Panc1 (cell line): ENCODE results near the gene CRIP1. TPM values are rescaled to one million over a fixed set of nuclear protein-coding genes. Genes with fewer than 3 reads are reported as not detected.

Source experiments
- ATAC-seq: fragments of 200-7000 bp; cut with Tn5 transposase; 2 replicates; pipeline ENCODE4 v1.9.1; 2020; ENCODE audit warnings: mild to moderate bottlenecking, moderate library complexity
- BruUV-seq: library from RNA; stranded (reverse); fragments of 400-500 nt; replicated peaks from 2 replicates; lab custom pipeline; 2021; lab: Mats Ljungman, UMichigan
- CTCF ChIA-PET: fragments of 300-600 bp; sonication (Branson Sonifier 250); formaldehyde crosslinking; loops from one replicate; lab custom pipeline; 2022; ENCODE audit warnings: antibody characterized with exemption; lab: Charles Lee
- POLR2A ChIA-PET: fragments of 300-600 bp; sonication (Branson Sonifier 250); formaldehyde crosslinking; loops from one replicate; lab custom pipeline; 2022; ENCODE audit warnings: antibody characterized with exemption; lab: Charles Lee
- DNase-seq: peaks from one replicate; pipeline ENCODE4 v3.0.0-alpha.2; 2010; ENCODE audit warnings: low read depth, low spot score
- H3K27ac ChIP-seq: 2 replicates; pipeline ENCODE4 v1.5.1; 2011; ENCODE audit warnings: mild to moderate bottlenecking, low read length, inconsistent platforms
- H3K27me3 ChIP-seq: fragments of 200-500 bp; sonication (Bioruptor generic); 2 replicates; pipeline ENCODE4 v1.6.0; 2014; ENCODE audit warnings: low read length, inconsistent platforms; ENCODE audit not compliant: control insufficient read depth, insufficient read depth
- H3K36me3 ChIP-seq: fragments of 200-500 bp; sonication (Bioruptor generic); 2 replicates; pipeline ENCODE4 v1.5.1; 2014; ENCODE audit warnings: inconsistent platforms, mild to moderate bottlenecking, low read length, moderate library complexity; ENCODE audit not compliant: control insufficient read depth, insufficient read depth
- H3K4me1 ChIP-seq: 2 replicates; pipeline ENCODE4 v1.5.1; 2011; ENCODE audit warnings: inconsistent platforms, mild to moderate bottlenecking, low read length, moderate library complexity; ENCODE audit not compliant: control insufficient read depth, insufficient read depth
- H3K4me3 ChIP-seq, 2 experiments: 2 replicates each; pipeline ENCODE4 v1.5.1; 2011 to 2012; ENCODE audit warnings: low read depth in 2 of 2, low read length in 2 of 2, mild to moderate bottlenecking in 2 of 2, inconsistent platforms in 1 of 2, moderate library complexity in 1 of 2
- H3K9me3 ChIP-seq: fragments of 200-500 bp; sonication (Bioruptor generic); 2 replicates; pipeline ENCODE4 v1.5.1; 2014; ENCODE audit warnings: low read depth, mild to moderate bottlenecking, inconsistent platforms, low read length, moderate library complexity; ENCODE audit not compliant: control insufficient read depth, insufficient read depth
- CTCF ChIP-seq: fragments of 450-650 bp; IDR thresholded peaks from 2 replicates; pipeline ENCODE4 v1.5.1; 2017; ENCODE audit warnings: mild to moderate bottlenecking
- POLR2AphosphoS5 ChIP-seq: IDR thresholded peaks from 2 replicates; pipeline ENCODE4 v1.6.1; 2012; ENCODE audit warnings: mild to moderate bottlenecking, low read depth, low read length, moderate library complexity
- REST ChIP-seq, 2 experiments: IDR thresholded peaks; 2 replicates each; pipeline ENCODE4 v1.6.1; 2011 to 2012; ENCODE audit warnings: low read depth in 2 of 2, control low read depth in 1 of 2, low read length in 1 of 2, mild to moderate bottlenecking in 1 of 2, moderate library complexity in 1 of 2; ENCODE audit not compliant: insufficient read depth in 1 of 2
- SIN3A ChIP-seq: IDR thresholded peaks from 2 replicates; pipeline ENCODE4 v1.6.1; 2012; ENCODE audit warnings: low read depth, mild to moderate bottlenecking, low read length, moderate library complexity, borderline replicate concordance; ENCODE audit not compliant: insufficient read depth
- TCF7L2 ChIP-seq: IDR thresholded peaks from 2 replicates; pipeline ENCODE4 v1.6.1; 2011; ENCODE audit warnings: mild to moderate bottlenecking, low read depth, low read length, inconsistent platforms
- in situ Hi-C: cut with HindIII; loops from 2 replicates; pipeline ENCODE4 v1.10.0; 2016; ENCODE audit warnings: low sequenced_read_pairs, low pct_unique_long_range_greater_than_20kb
- intact Hi-C: fragments of 100-400 bp; cut with micrococcal nuclease; formaldehyde crosslinking; loops from one replicate; pipeline ENCODE4 v1.10.0; 2022; ENCODE audit not compliant: unreplicated experiment
- total RNA-seq: library from RNA; stranded (reverse); gene quantifications from one replicate; pipeline ENCODE4 v1.2.1, GENCODE V29; 2021; ENCODE audit not compliant: unreplicated experiment

Gene CRIP1
- total RNA-seq, 1 experiment from 2014 or later = 1,056 TPM

GRCh38 chr14:105467249-105467941 is 19.3 kb upstream of the CRIP1 start:
- in situ Hi-C loops (no loop called here), intact Hi-C loops (no loop called here)
- Histone ChIP-seq H3K27me3 (no peaks in the 10 kb centered on the region), H3K27ac (no peak overlapping the region), H3K9me3 (no peaks in the 10 kb centered on the region), H3K4me3 (no peak overlapping the region), H3K4me1 (peaks cover 34% of the 10 kb centered on the region), H3K36me3 (no peaks in the 10 kb centered on the region)
- BruUV-seq = no TSS peak
- DNase-seq = no peak
- CTCF ChIA-PET = no interaction called here
- POLR2A ChIA-PET = no interaction called here
- no peak for ATAC-seq
- TF ChIP-seq TCF7L2 (no peak), CTCF (no peak), REST (IDR thresholded peaks at IDR 0.05; ENCODE audit: insufficient read depth in 1 of 2, low read depth in 2 of 2, low read length in 1 of 2) (no peak), POLR2AphosphoS5 (no peak), SIN3A (no peak)

GRCh38 chr14:105467942-105468471 is 18.7 kb upstream of the CRIP1 start:
- no peak for ATAC-seq
- Histone ChIP-seq H3K9me3 (no peaks in the 10 kb centered on the region), H3K4me1 (peaks cover 40% of the 10 kb centered on the region), H3K4me3 (no peak overlapping the region), H3K36me3 (no peaks in the 10 kb centered on the region), H3K27me3 (no peaks in the 10 kb centered on the region), H3K27ac (no peak overlapping the region)
- intact Hi-C loops (no loop called here), in situ Hi-C loops (no loop called here)
- CTCF ChIA-PET = no interaction called here
- TF ChIP-seq POLR2AphosphoS5 (no peak), TCF7L2 (no peak), CTCF (no peak), SIN3A (no peak), REST (IDR thresholded peaks at IDR 0.05; ENCODE audit: insufficient read depth in 1 of 2, low read depth in 2 of 2, low read length in 1 of 2) (no peak)
- BruUV-seq = no TSS peak
- POLR2A ChIA-PET = no interaction called here
- DNase-seq = no peak
